Aorta (tissue), 5 donors: ENCODE measurements around the gene GCSAM. TPM values are rescaled to one million over a fixed set of nuclear protein-coding genes. Genes with fewer than 3 reads are reported as not detected.

Experiments used
- ATAC-seq: fragments of 200-7000 bp; cut with Tn5 transposase; one replicate; pipeline ENCODE4 v1.9.1; 2022; ENCODE audit warnings: moderate library complexity; ENCODE audit not compliant: low FRiP score
- DNase-seq, 2 donors: peaks; one replicate each; pipeline ENCODE4 v3.0.0-alpha.2; 2020
- H3K27ac ChIP-seq, 2 donors: one replicate each; pipeline ENCODE4 v1.5.1; 2013; ENCODE audit warnings: low read length in 2 of 2, mild to moderate bottlenecking in 2 of 2, moderate library complexity in 2 of 2, control low read depth in 1 of 2, inconsistent platforms in 1 of 2, low read depth in 1 of 2
- H3K27me3 ChIP-seq, 2 donors: one replicate each; pipeline ENCODE4 v1.6.1; 2013; ENCODE audit warnings: control low read depth in 1 of 2, low read length in 1 of 2, mild to moderate bottlenecking in 1 of 2, moderate library complexity in 1 of 2; ENCODE audit not compliant: insufficient read depth in 2 of 2, control insufficient read depth in 1 of 2
- H3K36me3 ChIP-seq, 2 donors: one replicate each; pipeline ENCODE4 v1.6.1; 2013; ENCODE audit warnings: control low read depth in 1 of 2, low read length in 1 of 2, mild to moderate bottlenecking in 1 of 2; ENCODE audit not compliant: insufficient read depth in 2 of 2, control insufficient read depth in 1 of 2
- H3K4me1 ChIP-seq, 2 donors: one replicate each; pipeline ENCODE4 v1.6.1; 2013; ENCODE audit warnings: low read length in 2 of 2, control low read depth in 1 of 2, mild to moderate bottlenecking in 1 of 2, moderate library complexity in 1 of 2; ENCODE audit not compliant: insufficient read depth in 2 of 2, control insufficient read depth in 1 of 2
- H3K4me3 ChIP-seq, 2 donors: one replicate each; pipeline ENCODE4 v1.5.1; 2013; ENCODE audit warnings: low read length in 2 of 2, control low read depth in 1 of 2, mild to moderate bottlenecking in 1 of 2
- H3K9me3 ChIP-seq: one replicate; pipeline ENCODE4 v1.6.1; 2013; ENCODE audit warnings: mild to moderate bottlenecking, low read length; ENCODE audit not compliant: control insufficient read depth
- WGBS, 2 donors: extraction: QIAGEN DNeasy Blood & Tissue Kit; methylation state at CpG; one replicate each; pipeline ENCODE4 v1.1.7; 2013; 5-methylcytosine and 5-hydroxymethylcytosine counted together
- intact Hi-C, 2 donors: fragments of 100-400 bp; cut with DNase I; formaldehyde crosslinking; loops; one replicate each; pipeline versions ENCODE4 v1.14.2 to v1.15.0; 2022
- polyA plus RNA-seq, 2 donors: library from polyadenylated mRNA; stranded (reverse); fragments of 200-250 nt; gene quantifications; one replicate each; pipeline ENCODE4 v1.2.3, GENCODE V29; 2013
- total RNA-seq, 2 donors: library from RNA; stranded (reverse); fragmentation: NEBNext Ultra II Directional; extraction: Animal tissue kit (Norgen Biotek cat#: 25700); gene quantifications; one replicate each; pipeline ENCODE4 v1.2.1, GENCODE V29; 2021
- donor health status: healthy with polysubstance abuse.
- donor health status: Bipolar disorder and iron deficiency.
- donor health status: DM: no; HTN: no; CAD: no.
- donor health status: DM: no; HTN: no; CAD: no.
- donor health status: DM: yes; HTN: yes; CAD: no.

GCSAM gene
- total and polyA plus RNA-seq, 4 donors = 0.10 to 0.51 TPM; not detected in 2

DNA sequence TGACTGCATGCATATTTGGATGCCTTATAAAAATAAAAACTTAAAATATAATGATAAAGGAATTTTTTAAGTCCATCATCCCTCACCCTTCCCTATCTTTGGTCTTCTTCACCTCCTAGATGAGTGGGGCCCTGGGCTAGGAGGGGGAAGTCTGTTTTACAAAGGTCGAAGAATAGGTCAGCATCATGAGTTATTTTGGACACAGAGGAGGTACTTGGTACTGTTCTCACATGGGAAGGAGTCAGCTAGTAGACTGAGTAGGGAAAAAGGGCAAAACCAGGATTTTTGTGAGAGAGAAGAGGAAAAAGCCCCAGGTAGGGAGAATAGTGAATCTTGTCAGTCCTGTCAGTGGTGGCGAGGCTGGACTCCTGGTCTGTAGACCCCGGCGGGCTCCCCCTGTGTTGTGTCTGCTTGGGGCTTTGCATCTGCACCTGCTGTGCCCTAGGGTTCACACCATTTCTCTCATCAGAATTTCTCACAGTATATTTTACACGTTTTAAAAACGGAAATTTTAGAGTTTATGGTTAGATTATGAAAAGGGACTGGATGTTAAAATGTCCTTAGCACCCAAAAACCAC lies 17.2 kb downstream of the GCSAM start:
- Histone ChIP-seq H3K9me3 (no peaks in the 10 kb centered on the region), H3K4me1 (no peaks in the 10 kb centered on the region), H3K27me3 (no peaks in the 10 kb centered on the region), H3K36me3 (peaks cover 8 to 10% of the 10 kb centered on the region in 2 donors), H3K4me3 (no peak overlapping the region), H3K27ac (no peak overlapping the region)
- ATAC-seq (no peak), DNase-seq (no peak)
- WGBS, 2 donors = 83 to 88% methylated on average over 6 of the region's 6 CpGs
- intact Hi-C loops = no loop called here

DNA sequence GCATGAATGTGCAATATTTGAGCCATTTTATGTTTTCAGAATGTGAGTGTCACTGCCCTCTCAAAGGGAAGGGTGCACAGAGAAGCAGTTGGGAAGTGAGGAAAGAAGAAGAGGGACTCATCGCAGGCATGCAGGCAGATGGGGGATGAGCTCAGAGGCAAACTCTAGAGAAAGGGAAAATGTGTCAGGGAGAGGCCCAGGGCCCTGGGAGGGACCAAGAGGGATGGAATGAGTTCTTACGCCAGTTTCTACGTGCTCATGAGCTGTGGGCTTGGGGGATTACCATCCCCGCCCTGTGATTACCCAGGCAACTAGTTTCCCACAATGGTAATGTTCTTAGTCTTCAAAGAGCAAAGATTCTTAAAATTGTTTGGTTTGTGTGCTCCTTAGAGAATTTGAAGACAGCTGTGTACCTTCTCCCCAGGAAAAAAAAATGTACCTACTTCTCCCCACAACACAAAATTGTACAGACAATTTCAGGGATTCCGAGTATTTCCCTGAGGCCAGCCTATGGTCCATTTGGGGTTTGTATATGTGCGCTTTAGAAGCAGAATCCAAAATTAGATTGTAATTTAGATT lies 17.8 kb downstream of the GCSAM start:
- H3K27me3 ChIP-seq = no peaks in the 10 kb centered on the region
- 89 to 94% methylated on average over 6 of the region's 6 CpGs for WGBS, 2 donors
- peaks cover 8 to 10% of the 10 kb centered on the region in 2 donors for H3K36me3 ChIP-seq
- H3K4me3 ChIP-seq = no peak overlapping the region
- DNase-seq = no peak
- H3K4me1 ChIP-seq = no peaks in the 10 kb centered on the region
- intact Hi-C loops = no loop called here
- no peak for ATAC-seq
- no peaks in the 10 kb centered on the region for H3K9me3 ChIP-seq
- no peak overlapping the region for H3K27ac ChIP-seq

- no peaks in the 10 kb centered on the region for H3K27me3 ChIP-seq
- intact Hi-C loops = no loop called here
- no peak for DNase-seq
- no peak overlapping the region for H3K4me3 ChIP-seq
- ATAC-seq = no peak
- no peaks in the 10 kb centered on the region for H3K9me3 ChIP-seq
- peaks cover 8 to 10% of the 10 kb centered on the region in 2 donors for H3K36me3 ChIP-seq
- H3K4me1 ChIP-seq = no peaks in the 10 kb centered on the region
- 97 to 98% methylated on average over 6 of the region's 6 CpGs for WGBS, 2 donors
- H3K27ac ChIP-seq = no peak overlapping the region
These were observed 18.4 kb downstream of the GCSAM start for GRCh38 chr3:112114576-112115160.

GRCh38 chr3:112111785-112112402 lies 21.2 kb downstream of the GCSAM start:
- WGBS, 2 donors = 78 to 79% methylated on average over 3 of the region's 3 CpGs
- no peak for DNase-seq
- Histone ChIP-seq H3K27me3 (no peaks in the 10 kb centered on the region), H3K36me3 (peaks cover 6 to 7% of the 10 kb centered on the region in 2 donors), H3K9me3 (no peaks in the 10 kb centered on the region), H3K4me1 (no peaks in the 10 kb centered on the region), H3K27ac (no peak overlapping the region), H3K4me3 (no peak overlapping the region)
- peak; percentile 72 for ATAC-seq
- intact Hi-C loops = no loop called here

GRCh38 chr3:112109322-112109721 lies 23.7 kb downstream of the GCSAM start:
- Histone ChIP-seq H3K36me3 (peaks cover 3 to 7% of the 10 kb centered on the region in 2 donors), H3K4me3 (no peak overlapping the region), H3K27me3 (no peaks in the 10 kb centered on the region), H3K9me3 (no peaks in the 10 kb centered on the region), H3K27ac (no peak overlapping the region), H3K4me1 (no peaks in the 10 kb centered on the region)
- ATAC-seq = no peak
- 80 to 82% methylated on average over 5 of the region's 5 CpGs for WGBS, 2 donors
- DNase-seq = no peak
- intact Hi-C loops = no loop called here

- DNase-seq = no peak
- Histone ChIP-seq H3K9me3 (no peaks in the 10 kb centered on the region), H3K36me3 (peaks cover 7 to 8% of the 10 kb centered on the region in 2 donors), H3K27me3 (no peaks in the 10 kb centered on the region), H3K4me3 (no peak overlapping the region), H3K4me1 (no peaks in the 10 kb centered on the region), H3K27ac (no peak overlapping the region)
- intact Hi-C loops = no loop called here
- no peak for ATAC-seq
- 93 to 98% methylated on average over 2 of the region's 2 CpGs for WGBS, 2 donors
These were observed 28.3 kb downstream of the GCSAM start for GRCh38 chr3:112104774-112105173.

DNA sequence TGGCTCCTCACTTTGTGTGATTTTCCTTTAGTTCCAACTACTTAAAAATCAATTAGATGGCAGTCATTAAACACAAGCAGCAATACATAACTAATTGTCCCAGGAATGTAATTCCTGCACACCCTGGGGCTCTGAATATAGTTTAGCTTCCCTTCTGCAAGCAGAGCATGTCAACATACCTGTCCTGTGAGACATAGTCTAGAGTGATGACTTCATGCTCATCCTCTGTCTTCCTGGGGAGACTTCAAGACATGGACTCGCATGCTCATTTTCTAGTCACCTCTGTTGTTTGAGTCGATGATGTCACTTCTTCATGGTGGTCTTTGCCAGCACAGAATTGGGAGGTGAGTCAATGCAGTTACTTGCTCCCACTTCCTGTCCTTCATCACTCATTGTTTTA lies 31.1 kb downstream of the GCSAM start:
- DNase-seq = no peak
- Histone ChIP-seq H3K27me3 (no peaks in the 10 kb centered on the region), H3K4me1 (peaks cover 1 to 3% of the 10 kb centered on the region in 2 donors), H3K9me3 (no peaks in the 10 kb centered on the region), H3K36me3 (peaks cover 7 to 8% of the 10 kb centered on the region in 2 donors), H3K4me3 (no peak overlapping the region), H3K27ac (no peak overlapping the region)
- intact Hi-C loops = no loop called here
- WGBS, 2 donors = 93 to 96% methylated on average over 2 of the region's 2 CpGs
- ATAC-seq = no peak

DNA sequence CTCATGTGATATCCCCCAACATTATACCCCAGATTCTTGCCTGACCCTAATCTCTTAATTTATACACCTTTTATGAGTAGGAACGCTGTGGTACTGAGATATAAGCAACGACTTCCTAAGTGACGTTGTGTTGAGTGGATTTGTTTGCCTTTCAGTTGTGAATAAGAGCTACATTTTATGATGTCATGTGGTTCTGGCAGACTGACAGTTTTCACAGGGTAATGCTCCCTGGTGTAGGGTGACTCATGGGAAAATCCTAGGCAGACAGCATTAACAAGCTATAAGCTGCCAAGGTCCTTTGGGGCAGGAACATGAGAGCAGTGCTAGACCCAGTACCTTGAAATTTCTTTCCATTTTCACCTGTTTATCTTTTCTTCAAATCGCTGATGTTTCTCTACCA lies 35.7 kb downstream of the GCSAM start:
- H3K27me3 ChIP-seq = no peaks in the 10 kb centered on the region
- H3K9me3 ChIP-seq = no peaks in the 10 kb centered on the region
- DNase-seq (no peak), ATAC-seq (peak; percentile 83)
- intact Hi-C loops = no loop called here
- no peaks in the 10 kb centered on the region for H3K36me3 ChIP-seq
- 4 to 5% methylated on average over 4 of the region's 4 CpGs for WGBS, 2 donors
- no peak overlapping the region for H3K27ac ChIP-seq
- H3K4me3 ChIP-seq = no peak overlapping the region
- peaks cover 1 to 8% of the 10 kb centered on the region in 2 donors for H3K4me1 ChIP-seq

- intact Hi-C loops = no loop called here
- no peaks in the 10 kb centered on the region for H3K36me3 ChIP-seq
- peak overlapping the region in 1 of 2 donors; percentile 14 for H3K27ac ChIP-seq
- 60 to 73% methylated on average over 2 of the region's 2 CpGs for WGBS, 2 donors
- ATAC-seq (no peak), DNase-seq (no peak)
- H3K4me1 ChIP-seq = peaks cover 1 to 8% of the 10 kb centered on the region in 2 donors
- no peak overlapping the region for H3K4me3 ChIP-seq
- no peaks in the 10 kb centered on the region for H3K27me3 ChIP-seq
- H3K9me3 ChIP-seq = no peaks in the 10 kb centered on the region
These were observed 36.9 kb downstream of the GCSAM start for GRCh38 chr3:112096176-112096575.
